Sigmoid colon (tissue), 7 donors: ENCODE results near the gene EPHB1. TPM values are rescaled to one million over a fixed set of nuclear protein-coding genes. Genes with fewer than 3 reads are reported as not detected.

Experiments used
- DNase-seq: peaks from one replicate; pipeline ENCODE4 v3.0.0-alpha.2; 2019
- H3K27ac ChIP-seq, 4 donors: fragments of 200-600 bp; sonication (generic); one replicate each; pipeline ENCODE4 v1.5.1; 2016 to 2019; ENCODE audit warnings: mild to moderate bottlenecking in 1 of 4
- H3K27me3 ChIP-seq, 3 donors: fragments of 200-600 bp; sonication (generic); one replicate each; pipeline ENCODE4 v1.5.1; 2019; ENCODE audit warnings: mild to moderate bottlenecking in 1 of 3
- H3K36me3 ChIP-seq, 4 donors: fragments of 200-600 bp; sonication (generic); one replicate each; pipeline ENCODE4 v1.5.1; 2016 to 2019
- H3K4me1 ChIP-seq, 4 donors: fragments of 200-600 bp; sonication (generic); one replicate each; pipeline ENCODE4 v1.5.1; 2017 to 2019
- H3K4me3 ChIP-seq, 4 donors: fragments of 200-600 bp; sonication (generic); one replicate each; pipeline ENCODE4 v1.5.1; 2017 to 2019; ENCODE audit warnings: mild to moderate bottlenecking in 2 of 4, moderate library complexity in 1 of 4
- H3K9me3 ChIP-seq, 4 donors: fragments of 200-600 bp in 3 of 4; sonication (generic) in 3 of 4; one replicate each; pipeline versions ENCODE4 v1.5.1 to v1.6.1; 2013 to 2019
- CTCF ChIP-seq, 4 experiments: fragments of 450-650 bp in 3 of 4; fragments of 200-600 bp in 1 of 4; IDR thresholded peaks; one replicate each; pipeline ENCODE4 v1.5.1; 2016 to 2019; ENCODE audit warnings: antibody characterized with exemption in 4 of 4, mild to moderate bottlenecking in 3 of 4, moderate library complexity in 2 of 4
- EP300 ChIP-seq, 4 donors: sonication (generic); formaldehyde crosslinking; IDR thresholded peaks; one replicate each; pipeline ENCODE4 v1.6.1; 2017; ENCODE audit warnings: antibody characterized with exemption in 4 of 4
- POLR2A ChIP-seq, 2 donors: fragments of 450-650 bp; IDR thresholded peaks; one replicate each; pipeline ENCODE4 v1.6.1; 2016; ENCODE audit warnings: antibody characterized with exemption in 2 of 2, mild to moderate bottlenecking in 2 of 2, moderate library complexity in 2 of 2
- POLR2AphosphoS5 ChIP-seq, 4 donors: sonication (generic); formaldehyde crosslinking; IDR thresholded peaks; one replicate each; pipeline ENCODE4 v1.6.1; 2017; ENCODE audit warnings: antibody characterized with exemption in 4 of 4
- WGBS, 2 donors: extraction: QIAGEN DNeasy Blood & Tissue Kit; methylation state at CpG; one replicate each; pipeline ENCODE4 v1.1.7; 2013; 5-methylcytosine and 5-hydroxymethylcytosine counted together
- intact Hi-C: fragments of 100-400 bp; cut with DNase I; formaldehyde crosslinking; loops from one replicate; pipeline ENCODE4 v1.15.1; 2023
- polyA plus RNA-seq, 3 donors: library from polyadenylated mRNA; stranded (reverse); fragments of 200-250 nt; gene quantifications; one replicate each; pipeline ENCODE4 v1.2.3, GENCODE V29; 2013
- total RNA-seq, 4 donors: library from RNA; depleted of rRNA; stranded (reverse); fragments of >200 nt; gene quantifications; one replicate each; pipeline ENCODE4 v1.1.0, GENCODE V29; 2016
- donor health status: healthy with polysubstance abuse.
- donor health status: Bipolar disorder and iron deficiency.
- donor health status: healthy.

EPHB1 gene
- total and polyA plus RNA-seq, 7 donors, result 0.29 to 17.3 (median 3.6) TPM; not detected in 2

GRCh38 chr3:134849561-134849960 lies 54.5 kb downstream of the EPHB1 start:
- no peak for TF ChIP-seq CTCF (IDR thresholded peaks at IDR 0.05)
- TF ChIP-seq POLR2A (IDR thresholded peaks at IDR 0.05), result no peak
- TF ChIP-seq POLR2AphosphoS5 (IDR thresholded peaks at IDR 0.05), result no peak
- no peak for TF ChIP-seq EP300 (IDR thresholded peaks at IDR 0.05)
- no peak for DNase-seq
- Histone ChIP-seq H3K4me1 (peaks cover 0 to 5% (median 0%) of the 10 kb centered on the region in 4 donors), H3K36me3 (no peaks in the 10 kb centered on the region), H3K27ac (no peak overlapping the region), H3K9me3 (no peaks in the 10 kb centered on the region), H3K27me3 (no peaks in the 10 kb centered on the region), H3K4me3 (no peak overlapping the region)
- intact Hi-C loops, result no loop called here
- 90 to 91% methylated on average over 6 of the region's 6 CpGs for WGBS, 2 donors

GRCh38 chr3:134850761-134851160 lies 55.7 kb downstream of the EPHB1 start:
- no peak overlapping the region for H3K27ac ChIP-seq
- WGBS, 2 donors, result 85 to 89% methylated on average over 3 of the region's 3 CpGs
- H3K27me3 ChIP-seq, result no peaks in the 10 kb centered on the region
- no peaks in the 10 kb centered on the region for H3K36me3 ChIP-seq
- no peaks in the 10 kb centered on the region for H3K9me3 ChIP-seq
- peaks cover 0 to 5% (median 0%) of the 10 kb centered on the region in 4 donors for H3K4me1 ChIP-seq
- TF ChIP-seq CTCF (IDR thresholded peaks at IDR 0.05), result no peak
- no peak for TF ChIP-seq POLR2A (IDR thresholded peaks at IDR 0.05)
- TF ChIP-seq EP300 (IDR thresholded peaks at IDR 0.05), result no peak
- no peak for TF ChIP-seq POLR2AphosphoS5 (IDR thresholded peaks at IDR 0.05)
- no peak for DNase-seq
- intact Hi-C loops, result no loop called here
- H3K4me3 ChIP-seq, result no peak overlapping the region

GRCh38 chr3:134852132-134852531 lies 57.1 kb downstream of the EPHB1 start:
- intact Hi-C loops, result no loop called here
- DNase-seq, result no peak
- no peak for TF ChIP-seq CTCF (IDR thresholded peaks at IDR 0.05)
- no peak for TF ChIP-seq POLR2AphosphoS5 (IDR thresholded peaks at IDR 0.05)
- Histone ChIP-seq H3K9me3 (no peaks in the 10 kb centered on the region), H3K27me3 (no peaks in the 10 kb centered on the region), H3K4me1 (peaks cover 0 to 8% (median 0%) of the 10 kb centered on the region in 4 donors), H3K4me3 (no peak overlapping the region), H3K27ac (no peak overlapping the region), H3K36me3 (no peaks in the 10 kb centered on the region)
- 46 to 75% methylated on average over 4 of the region's 4 CpGs for WGBS, 2 donors

- WGBS, 2 donors, result 38 to 66% methylated on average over 4 of the region's 4 CpGs
- no peak for DNase-seq
- Histone ChIP-seq H3K27ac (no peak overlapping the region), H3K4me3 (no peak overlapping the region), H3K4me1 (peaks cover 0 to 13% (median 0%) of the 10 kb centered on the region in 4 donors), H3K9me3 (no peaks in the 10 kb centered on the region), H3K27me3 (no peaks in the 10 kb centered on the region), H3K36me3 (no peaks in the 10 kb centered on the region)
- intact Hi-C loops, result no loop called here
- TF ChIP-seq CTCF (IDR thresholded peaks at IDR 0.05), result no peak
- TF ChIP-seq POLR2A (IDR thresholded peaks at IDR 0.05), result no peak
- TF ChIP-seq EP300 (IDR thresholded peaks at IDR 0.05), result no peak
- no peak for TF ChIP-seq POLR2AphosphoS5 (IDR thresholded peaks at IDR 0.05)
These were observed 57.9 kb downstream of the EPHB1 start for GRCh38 chr3:134852893-134853351.

- 63 to 64% methylated on average over 6 of the region's 6 CpGs for WGBS, 2 donors
- intact Hi-C loops, result no loop called here
- DNase-seq, result no peak
These were observed 59.2 kb downstream of the EPHB1 start for GRCh38 chr3:134854254-134854653.

More at GRCh38 chr3:134854254-134854653, 59.2 kb downstream of the EPHB1 start:
- H3K9me3 ChIP-seq, result no peaks in the 10 kb centered on the region
- H3K4me3 ChIP-seq, result no peak overlapping the region
- no peaks in the 10 kb centered on the region for H3K36me3 ChIP-seq
- no peak overlapping the region for H3K27ac ChIP-seq
- no peaks in the 10 kb centered on the region for H3K27me3 ChIP-seq
- no peak for TF ChIP-seq EP300 (IDR thresholded peaks at IDR 0.05)
- TF ChIP-seq POLR2A (IDR thresholded peaks at IDR 0.05), result no peak
- no peak for TF ChIP-seq CTCF (IDR thresholded peaks at IDR 0.05)
- no peak for TF ChIP-seq POLR2AphosphoS5 (IDR thresholded peaks at IDR 0.05)
- H3K4me1 ChIP-seq, result peaks cover 0 to 13% (median 0%) of the 10 kb centered on the region in 4 donors
